H7 (cell line): Measurements from ENCODE around the gene TCEA3. TPM values are rescaled to one million over a fixed set of nuclear protein-coding genes. Genes with fewer than 3 reads are reported as not detected.
A peak's percentile ranks its signal among the peaks of the same experiment; 100 is the strongest.

ENCODE experiments used
- DNase-seq: peaks from one replicate; pipeline ENCODE4 v3.0.0; 2012
- H3K27me3 ChIP-seq: 2 replicates; pipeline ENCODE4 v1.6.0; 2011; ENCODE audit warnings: mild to moderate bottlenecking, low read length; ENCODE audit not compliant: control insufficient read depth, insufficient read depth
- H3K36me3 ChIP-seq: replicated peaks from 2 replicates; pipeline ENCODE4 v1.5.1; 2011; ENCODE audit warnings: low read length; ENCODE audit not compliant: control insufficient read depth, insufficient read depth
- H3K4me3 ChIP-seq: 2 replicates; pipeline ENCODE4 v1.5.1; 2011; ENCODE audit warnings: low read depth, mild to moderate bottlenecking, control low read depth, low read length, moderate library complexity; ENCODE audit not compliant: insufficient read depth
- total RNA-seq: library from RNA; depleted of rRNA; stranded (reverse); fragments of >200 nt; shearing (Covaris generic); gene quantifications from 2 replicates; pipeline ENCODE4 v1.2.3, GENCODE V29; 2014

The TCEA3 gene
- total RNA-seq, 1 experiment from 2014 or later: 0.24 TPM

- no peak for DNase-seq
- H3K36me3 ChIP-seq: no peaks in the 10 kb centered on the region
- peaks cover 71% of the 10 kb centered on the region for H3K27me3 ChIP-seq
- no peak overlapping the region for H3K4me3 ChIP-seq
Measured at GRCh38 chr1:23399229-23399628, 25.3 kb downstream of the TCEA3 start.

- Histone ChIP-seq H3K4me3 (no peak overlapping the region), H3K36me3 (no peaks in the 10 kb centered on the region), H3K27me3 (peaks cover 72% of the 10 kb centered on the region)
- DNase-seq: no peak
Measured at GRCh38 chr1:23397908-23398307, 26.6 kb downstream of the TCEA3 start.

GRCh38 chr1:23396380-23396779, 28.2 kb downstream of the TCEA3 start:
- no peak for DNase-seq
- Histone ChIP-seq H3K27me3 (peaks cover 66% of the 10 kb centered on the region), H3K4me3 (no peak overlapping the region)

GRCh38 chr1:23395849-23396248, 28.7 kb downstream of the TCEA3 start:
- Histone ChIP-seq H3K27me3 (peaks cover 65% of the 10 kb centered on the region), H3K4me3 (no peak overlapping the region), H3K36me3 (no peaks in the 10 kb centered on the region)
- DNase-seq: no peak

More at GRCh38 chr1:23396380-23396779, 28.2 kb downstream of the TCEA3 start:
- H3K36me3 ChIP-seq: no peaks in the 10 kb centered on the region

GRCh38 chr1:23395154-23395724, 29.3 kb downstream of the TCEA3 start:
- no peaks in the 10 kb centered on the region for H3K36me3 ChIP-seq
- H3K27me3 ChIP-seq: peaks cover 65% of the 10 kb centered on the region
- DNase-seq: peak; percentile 61
- H3K4me3 ChIP-seq: no peak overlapping the region

GRCh38 chr1:23394684-23395083, 29.9 kb downstream of the TCEA3 start:
- no peak overlapping the region for H3K4me3 ChIP-seq
- peak; percentile 72 for DNase-seq
- H3K27me3 ChIP-seq: peaks cover 65% of the 10 kb centered on the region
- H3K36me3 ChIP-seq: no peaks in the 10 kb centered on the region

- Histone ChIP-seq H3K27me3 (peaks cover 67% of the 10 kb centered on the region), H3K36me3 (no peaks in the 10 kb centered on the region), H3K4me3 (no peak overlapping the region)
- no peak for DNase-seq
Measured at GRCh38 chr1:23394181-23394580, 30.4 kb downstream of the TCEA3 start.

- peaks cover 66% of the 10 kb centered on the region for H3K27me3 ChIP-seq
- no peaks in the 10 kb centered on the region for H3K36me3 ChIP-seq
- no peak for DNase-seq
- no peak overlapping the region for H3K4me3 ChIP-seq
Measured at GRCh38 chr1:23393706-23394105, 30.8 kb downstream of the TCEA3 start.

- Histone ChIP-seq H3K27me3 (peaks cover 63% of the 10 kb centered on the region), H3K4me3 (no peak overlapping the region), H3K36me3 (no peaks in the 10 kb centered on the region)
- DNase-seq: no peak
Measured at GRCh38 chr1:23392125-23392855, 32.3 kb downstream of the TCEA3 start.

GRCh38 chr1:23389837-23390321, 34.7 kb downstream of the TCEA3 start:
- Histone ChIP-seq H3K27me3 (peaks cover 63% of the 10 kb centered on the region), H3K36me3 (no peaks in the 10 kb centered on the region), H3K4me3 (no peak overlapping the region)
- DNase-seq: no peak

- DNase-seq: no peak
- no peaks in the 10 kb centered on the region for H3K36me3 ChIP-seq
- H3K27me3 ChIP-seq: peaks cover 61% of the 10 kb centered on the region
- H3K4me3 ChIP-seq: no peak overlapping the region
Measured at GRCh38 chr1:23387494-23387893, 37.1 kb downstream of the TCEA3 start.

GRCh38 chr1:23385119-23385621, 39.4 kb downstream of the TCEA3 start:
- Histone ChIP-seq H3K36me3 (no peaks in the 10 kb centered on the region), H3K4me3 (no peak overlapping the region), H3K27me3 (peaks cover 66% of the 10 kb centered on the region)
- DNase-seq: no peak

- H3K4me3 ChIP-seq: no peak overlapping the region
- no peaks in the 10 kb centered on the region for H3K36me3 ChIP-seq
- peaks cover 63% of the 10 kb centered on the region for H3K27me3 ChIP-seq
- DNase-seq: no peak
Measured at GRCh38 chr1:23384312-23385058, 40.1 kb downstream of the TCEA3 start.

- H3K36me3 ChIP-seq: no peaks in the 10 kb centered on the region
- H3K27me3 ChIP-seq: peaks cover 62% of the 10 kb centered on the region
- no peak overlapping the region for H3K4me3 ChIP-seq
- DNase-seq: no peak
Measured at GRCh38 chr1:23383577-23384311, 40.8 kb downstream of the TCEA3 start.
